GM12878 (cell line): ENCODE data around the gene MSI2. TPM values are rescaled to one million over a fixed set of nuclear protein-coding genes. Genes with fewer than 3 reads are reported as not detected.

Experiments
- ATAC-seq: fragments of 200-7000 bp; cut with Tn5 transposase; 3 replicates; pipeline ENCODE4 v1.9.1; 2020; ENCODE audit warnings: mild to moderate bottlenecking, moderate library complexity
- BruUV-seq: library from RNA; stranded (reverse); fragments of 400-500 nt; replicated peaks from 2 replicates; lab custom pipeline; 2021; lab: Mats Ljungman, UMichigan
- CTCF ChIA-PET: fragments of 300-600 bp; sonication (Branson Sonifier 250); formaldehyde crosslinking; extraction: SDS; loops from one replicate; lab custom pipeline; 2021; ENCODE audit warnings: inconsistent platforms; lab: Yijun Ruan, JAX
- POLR2A ChIA-PET: fragments of 350-600 bp; formaldehyde crosslinking; extraction: SDS; loops from one replicate; lab custom pipeline; 2021; ENCODE audit warnings: inconsistent platforms; lab: Charles Lee
- RAD21 ChIA-PET: fragments of 300-600 bp; sonication (Branson Sonifier 250); formaldehyde crosslinking; loops from one replicate; lab custom pipeline; 2023; ENCODE audit warnings: antibody characterized with exemption; ENCODE audit not compliant: unreplicated experiment; lab: Charles Lee
- SMC1A ChIA-PET: fragments of 300-600 bp; sonication (Branson Sonifier 250); formaldehyde crosslinking; loops from one replicate; lab custom pipeline; 2023; ENCODE audit not compliant: unreplicated experiment, uncharacterized antibody; lab: Charles Lee
- DNase-seq: peaks from one replicate; pipeline ENCODE4 v3.0.0-alpha.2; 2011; ENCODE audit warnings: low read depth, low spot score
- FAIRE-seq: peaks from 3 replicates; lab custom pipeline; 2011; peaks lifted over from hg19 to GRCh38; lab: Jason Lieb, UNC
- H2AFZ ChIP-seq: 2 replicates; pipeline ENCODE4 v1.6.0; 2011; ENCODE audit warnings: low read depth, low read length, control low read depth; ENCODE audit not compliant: control insufficient read depth
- H3K27ac ChIP-seq: 2 replicates; pipeline ENCODE4 v1.5.1; 2011; ENCODE audit warnings: control low read depth; ENCODE audit not compliant: control insufficient read depth, insufficient read depth
- H3K27me3 ChIP-seq, 2 experiments: replicated peaks in 1 of 2; 2 replicates each; pipeline versions ENCODE4 v1.6.0 to v1.6.1; 2011; ENCODE audit warnings: low read length in 1 of 2; ENCODE audit not compliant: control insufficient read depth in 2 of 2, insufficient read depth in 2 of 2
- H3K36me3 ChIP-seq, 2 experiments: 2 replicates each; pipeline ENCODE4 v1.5.1; 2011; ENCODE audit warnings: low read length in 1 of 2; ENCODE audit not compliant: control insufficient read depth in 2 of 2, insufficient read depth in 2 of 2
- H3K4me1 ChIP-seq: 2 replicates; pipeline ENCODE4 v1.6.1; 2011; ENCODE audit warnings: mild to moderate bottlenecking, low read length, moderate library complexity, mixed read lengths; ENCODE audit not compliant: control insufficient read depth, insufficient read depth
- H3K4me2 ChIP-seq: 2 replicates; pipeline ENCODE4 v1.6.0; 2011; ENCODE audit warnings: control low read depth; ENCODE audit not compliant: control insufficient read depth, insufficient read depth
- H3K4me3 ChIP-seq: fragments of 200-600 bp; sonication (generic); 2 replicates; pipeline ENCODE4 v1.5.1; 2016
- H3K79me2 ChIP-seq: 2 replicates; pipeline ENCODE4 v1.6.0; 2011; ENCODE audit warnings: low read length; ENCODE audit not compliant: control insufficient read depth, insufficient read depth
- H3K9ac ChIP-seq: 2 replicates; pipeline ENCODE4 v1.8.0; 2011; ENCODE audit warnings: low read length, control low read depth, mixed read lengths; ENCODE audit not compliant: control insufficient read depth, insufficient read depth
- H3K9me3 ChIP-seq: replicated peaks from 3 replicates; pipeline ENCODE4 v1.5.1; 2011; ENCODE audit warnings: mild to moderate bottlenecking, low read length; ENCODE audit not compliant: control insufficient read depth, insufficient read depth
- H4K20me1 ChIP-seq: 2 replicates; pipeline ENCODE4 v1.6.0; 2011; ENCODE audit not compliant: control insufficient read depth, insufficient read depth
- CHD2 ChIP-seq: IDR thresholded peaks from 2 replicates; pipeline ENCODE4 v1.6.1; 2011; ENCODE audit warnings: low read depth, low read length, improper control_type of control experiment, borderline replicate concordance
- GATAD2B ChIP-seq: fragments of 450-650 bp; conservative IDR thresholded peaks from 2 replicates; pipeline ENCODE4 v1.6.1; 2017; ENCODE audit warnings: low read depth, mild to moderate bottlenecking, moderate library complexity
- IRF4 ChIP-seq: IDR thresholded peaks from 2 replicates; pipeline ENCODE4 v1.6.1; 2011; ENCODE audit warnings: low read depth, low read length
- PML ChIP-seq: IDR thresholded peaks from 2 replicates; pipeline ENCODE4 v1.6.1; 2012; ENCODE audit warnings: low read length, inconsistent platforms
- SMC3 ChIP-seq: IDR thresholded peaks from 2 replicates; pipeline ENCODE4 v1.6.1; 2011; ENCODE audit warnings: low read length, improper control_type of control experiment, borderline replicate concordance
- TARDBP ChIP-seq: IDR thresholded peaks from 2 replicates; pipeline ENCODE4 v1.6.1; 2016; ENCODE audit warnings: borderline replicate concordance
- WRNIP1 ChIP-seq: IDR thresholded peaks from 2 replicates; pipeline ENCODE4 v1.6.1; 2011; ENCODE audit warnings: low read depth, low read length, improper control_type of control experiment, borderline replicate concordance
- ZNF24 ChIP-seq: fragments of 450-650 bp; IDR thresholded peaks from 2 replicates; pipeline ENCODE4 v1.6.1; 2017; ENCODE audit warnings: antibody characterized with exemption, mild to moderate bottlenecking
- WGBS: methylation state at CpG from one replicate; pipeline ENCODE4 v1.1.6; 2016; ENCODE audit warnings: low lambda C conversion rate; ENCODE audit not compliant: insufficient replicate concordance, insufficient coverage; ENCODE audit errors: missing lambda C conversion rate; 5-methylcytosine and 5-hydroxymethylcytosine counted together
- in situ Hi-C: fragments of 300-500 bp; cut with MboI; formaldehyde crosslinking; loops from 9 replicates; pipeline ENCODE4 v1.14.3; 2018; ENCODE audit warnings: mixed read lengths
- intact Hi-C: fragments of 100-400 bp; cut with micrococcal nuclease; formaldehyde crosslinking; loops from one replicate; pipeline ENCODE4 v1.14.2; 2022; ENCODE audit not compliant: unreplicated experiment
- polyA plus RNA-seq, 11 experiments: library from polyadenylated mRNA; depleted of rRNA in 4 of 11; unstranded in 6 of 11; stranded (reverse) in 5 of 11; fragments of >200 nt; fragmentation: Nextera tagmentation in 4 of 11; fragmentation: Illumina TruSeq in 1 of 11; extraction: Ambion mirVana in 4 of 11; extraction: Trizol in 1 of 11; gene quantifications; 1 replicate in 1 of 11; 2 replicates in 10 of 11; pipeline versions ENCODE4 v1.2.1 to v1.2.3, GENCODE V29; 2011 to 2016; ENCODE audit warnings: inconsistent platforms in 2 of 11, missing spikeins in 2 of 11, low read depth in 1 of 11
- total RNA-seq, 4 experiments: library from RNA; depleted of rRNA in 3 of 4; stranded (reverse); fragments of >200 nt in 3 of 4; fragmentation: Illumina TruSeq in 1 of 4; extraction: Trizol in 1 of 4; gene quantifications; 2 replicates each; pipeline versions ENCODE4 v1.2.1 to v1.2.3, GENCODE V29; 2013 to 2021
- TF ChIP-seq, protein P1 (sequence below): IDR thresholded peaks from 2 replicates; pipeline ENCODE4 v1.6.1; 2011; ENCODE audit warnings: low read depth, mild to moderate bottlenecking, low read length, moderate library complexity, borderline replicate concordance; ENCODE audit errors: extremely low read depth
- TF ChIP-seq, protein P2 (sequence below): fragments of 450-650 bp; IDR thresholded peaks from 2 replicates; pipeline ENCODE4 v1.6.1; 2018; ENCODE audit warnings: mild to moderate bottlenecking, low read depth, moderate library complexity; ENCODE audit not compliant: partially characterized antibody
- TF ChIP-seq, protein P3 (sequence below): fragments of 450-650 bp; IDR thresholded peaks from 2 replicates; pipeline ENCODE4 v1.6.1; 2017; ENCODE audit warnings: antibody characterized with exemption, mild to moderate bottlenecking, moderate library complexity
- TF ChIP-seq, protein P4 (sequence below): fragments of 450-650 bp; IDR thresholded peaks from 2 replicates; pipeline ENCODE4 v1.6.1; 2017; ENCODE audit warnings: mild to moderate bottlenecking, moderate library complexity

MSI2 gene
- total and polyA plus RNA-seq, 10 of the 15 experiments (the other 5 are each of a cell fraction or from before 2014, with no cell fraction given) = 6.1 to 76.1 (median 42.0) TPM

DNA sequence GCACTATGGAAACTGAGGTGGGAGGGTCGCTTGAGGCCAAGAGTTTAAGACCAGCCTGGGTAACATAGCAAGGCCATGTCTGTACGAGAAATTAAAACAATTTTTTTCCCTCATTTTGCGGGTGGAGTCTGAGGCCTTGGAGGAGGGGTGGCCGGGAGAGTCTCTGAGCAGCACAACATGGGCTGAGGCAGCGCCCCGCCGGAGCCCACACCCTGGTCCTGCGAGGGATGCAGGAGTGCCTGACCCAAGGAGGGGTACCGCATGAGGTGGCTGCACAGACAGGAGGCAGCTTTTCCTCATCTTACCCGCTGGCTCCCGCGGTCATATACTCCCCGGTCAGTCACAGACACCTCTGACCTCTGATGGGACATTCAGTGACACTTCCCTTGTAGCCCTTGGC, 67.7 kb downstream of the MSI2 start:
- no peak overlapping the region for H3K27ac ChIP-seq
- WGBS = over 99% methylated on average over 13 of the region's 13 CpGs
- TF ChIP-seq, protein P1, sequence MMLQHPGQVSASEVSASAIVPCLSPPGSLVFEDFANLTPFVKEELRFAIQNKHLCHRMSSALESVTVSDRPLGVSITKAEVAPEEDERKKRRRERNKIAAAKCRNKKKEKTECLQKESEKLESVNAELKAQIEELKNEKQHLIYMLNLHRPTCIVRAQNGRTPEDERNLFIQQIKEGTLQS = no peak
- TF ChIP-seq PML (no peak), IRF4 (no peak), CHD2 (no peak), WRNIP1 (no peak), GATAD2B (no peak), TARDBP (no peak), SMC3 (no peak), ZNF24 (no peak)
- TF ChIP-seq, protein P2, sequence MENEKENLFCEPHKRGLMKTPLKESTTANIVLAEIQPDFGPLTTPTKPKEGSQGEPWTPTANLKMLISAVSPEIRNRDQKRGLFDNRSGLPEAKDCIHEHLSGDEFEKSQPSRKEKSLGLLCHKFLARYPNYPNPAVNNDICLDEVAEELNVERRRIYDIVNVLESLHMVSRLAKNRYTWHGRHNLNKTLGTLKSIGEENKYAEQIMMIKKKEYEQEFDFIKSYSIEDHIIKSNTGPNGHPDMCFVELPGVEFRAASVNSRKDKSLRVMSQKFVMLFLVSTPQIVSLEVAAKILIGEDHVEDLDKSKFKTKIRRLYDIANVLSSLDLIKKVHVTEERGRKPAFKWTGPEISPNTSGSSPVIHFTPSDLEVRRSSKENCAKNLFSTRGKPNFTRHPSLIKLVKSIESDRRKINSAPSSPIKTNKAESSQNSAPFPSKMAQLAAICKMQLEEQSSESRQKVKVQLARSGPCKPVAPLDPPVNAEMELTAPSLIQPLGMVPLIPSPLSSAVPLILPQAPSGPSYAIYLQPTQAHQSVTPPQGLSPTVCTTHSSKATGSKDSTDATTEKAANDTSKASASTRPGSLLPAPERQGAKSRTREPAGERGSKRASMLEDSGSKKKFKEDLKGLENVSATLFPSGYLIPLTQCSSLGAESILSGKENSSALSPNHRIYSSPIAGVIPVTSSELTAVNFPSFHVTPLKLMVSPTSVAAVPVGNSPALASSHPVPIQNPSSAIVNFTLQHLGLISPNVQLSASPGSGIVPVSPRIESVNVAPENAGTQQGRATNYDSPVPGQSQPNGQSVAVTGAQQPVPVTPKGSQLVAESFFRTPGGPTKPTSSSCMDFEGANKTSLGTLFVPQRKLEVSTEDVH = no peak
- TF ChIP-seq, protein P3, sequence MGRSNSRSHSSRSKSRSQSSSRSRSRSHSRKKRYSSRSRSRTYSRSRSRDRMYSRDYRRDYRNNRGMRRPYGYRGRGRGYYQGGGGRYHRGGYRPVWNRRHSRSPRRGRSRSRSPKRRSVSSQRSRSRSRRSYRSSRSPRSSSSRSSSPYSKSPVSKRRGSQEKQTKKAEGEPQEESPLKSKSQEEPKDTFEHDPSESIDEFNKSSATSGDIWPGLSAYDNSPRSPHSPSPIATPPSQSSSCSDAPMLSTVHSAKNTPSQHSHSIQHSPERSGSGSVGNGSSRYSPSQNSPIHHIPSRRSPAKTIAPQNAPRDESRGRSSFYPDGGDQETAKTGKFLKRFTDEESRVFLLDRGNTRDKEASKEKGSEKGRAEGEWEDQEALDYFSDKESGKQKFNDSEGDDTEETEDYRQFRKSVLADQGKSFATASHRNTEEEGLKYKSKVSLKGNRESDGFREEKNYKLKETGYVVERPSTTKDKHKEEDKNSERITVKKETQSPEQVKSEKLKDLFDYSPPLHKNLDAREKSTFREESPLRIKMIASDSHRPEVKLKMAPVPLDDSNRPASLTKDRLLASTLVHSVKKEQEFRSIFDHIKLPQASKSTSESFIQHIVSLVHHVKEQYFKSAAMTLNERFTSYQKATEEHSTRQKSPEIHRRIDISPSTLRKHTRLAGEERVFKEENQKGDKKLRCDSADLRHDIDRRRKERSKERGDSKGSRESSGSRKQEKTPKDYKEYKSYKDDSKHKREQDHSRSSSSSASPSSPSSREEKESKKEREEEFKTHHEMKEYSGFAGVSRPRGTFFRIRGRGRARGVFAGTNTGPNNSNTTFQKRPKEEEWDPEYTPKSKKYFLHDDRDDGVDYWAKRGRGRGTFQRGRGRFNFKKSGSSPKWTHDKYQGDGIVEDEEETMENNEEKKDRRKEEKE = no peak
- TF ChIP-seq, protein P4, sequence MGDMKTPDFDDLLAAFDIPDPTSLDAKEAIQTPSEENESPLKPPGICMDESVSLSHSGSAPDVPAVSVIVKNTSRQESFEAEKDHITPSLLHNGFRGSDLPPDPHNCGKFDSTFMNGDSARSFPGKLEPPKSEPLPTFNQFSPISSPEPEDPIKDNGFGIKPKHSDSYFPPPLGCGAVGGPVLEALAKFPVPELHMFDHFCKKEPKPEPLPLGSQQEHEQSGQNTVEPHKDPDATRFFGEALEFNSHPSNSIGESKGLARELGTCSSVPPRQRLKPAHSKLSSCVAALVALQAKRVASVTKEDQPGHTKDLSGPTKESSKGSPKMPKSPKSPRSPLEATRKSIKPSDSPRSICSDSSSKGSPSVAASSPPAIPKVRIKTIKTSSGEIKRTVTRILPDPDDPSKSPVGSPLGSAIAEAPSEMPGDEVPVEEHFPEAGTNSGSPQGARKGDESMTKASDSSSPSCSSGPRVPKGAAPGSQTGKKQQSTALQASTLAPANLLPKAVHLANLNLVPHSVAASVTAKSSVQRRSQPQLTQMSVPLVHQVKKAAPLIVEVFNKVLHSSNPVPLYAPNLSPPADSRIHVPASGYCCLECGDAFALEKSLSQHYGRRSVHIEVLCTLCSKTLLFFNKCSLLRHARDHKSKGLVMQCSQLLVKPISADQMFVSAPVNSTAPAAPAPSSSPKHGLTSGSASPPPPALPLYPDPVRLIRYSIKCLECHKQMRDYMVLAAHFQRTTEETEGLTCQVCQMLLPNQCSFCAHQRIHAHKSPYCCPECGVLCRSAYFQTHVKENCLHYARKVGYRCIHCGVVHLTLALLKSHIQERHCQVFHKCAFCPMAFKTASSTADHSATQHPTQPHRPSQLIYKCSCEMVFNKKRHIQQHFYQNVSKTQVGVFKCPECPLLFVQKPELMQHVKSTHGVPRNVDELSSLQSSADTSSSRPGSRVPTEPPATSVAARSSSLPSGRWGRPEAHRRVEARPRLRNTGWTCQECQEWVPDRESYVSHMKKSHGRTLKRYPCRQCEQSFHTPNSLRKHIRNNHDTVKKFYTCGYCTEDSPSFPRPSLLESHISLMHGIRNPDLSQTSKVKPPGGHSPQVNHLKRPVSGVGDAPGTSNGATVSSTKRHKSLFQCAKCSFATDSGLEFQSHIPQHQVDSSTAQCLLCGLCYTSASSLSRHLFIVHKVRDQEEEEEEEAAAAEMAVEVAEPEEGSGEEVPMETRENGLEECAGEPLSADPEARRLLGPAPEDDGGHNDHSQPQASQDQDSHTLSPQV = no peak

More for the DNA sequence above, 67.7 kb downstream of the MSI2 start:
- H3K9ac ChIP-seq = no peak overlapping the region
- SMC1A ChIA-PET = interaction anchor here (1.3 kb wide), 2 partner anchors 15 to 116 kb away, joined by 3 to 4 read pairs; no protein-coding TSS in a partner anchor
- FAIRE-seq (no peak), DNase-seq (no peak), ATAC-seq (no peak)
- peaks cover 6% of the 10 kb centered on the region for H3K79me2 ChIP-seq
- H2AFZ ChIP-seq = no peak overlapping the region
- no peaks in the 10 kb centered on the region for H4K20me1 ChIP-seq
- intact Hi-C loops (no loop called here), in situ Hi-C loops (no loop called here)
- no TSS peak for BruUV-seq
- no peaks in the 10 kb centered on the region for H3K9me3 ChIP-seq
- no peak overlapping the region for H3K4me2 ChIP-seq
- CTCF ChIA-PET = no interaction called here
- POLR2A ChIA-PET = no interaction called here
- RAD21 ChIA-PET = no interaction called here
- H3K36me3 ChIP-seq = peaks cover 3 to 10% of the 10 kb centered on the region in 2 experiments; a peak in 3 of 4 replicates
- no peak overlapping the region for H3K4me3 ChIP-seq
- H3K27me3 ChIP-seq = no peaks in the 10 kb centered on the region
- no peaks in the 10 kb centered on the region for H3K4me1 ChIP-seq
